HepG2 (cell line): ENCODE measurements around the gene GFAP. TPM values are rescaled to one million over a fixed set of nuclear protein-coding genes. Genes with fewer than 3 reads are reported as not detected.

Source experiments
- ELF4 ChIP-seq: sonication (generic); formaldehyde crosslinking; IDR thresholded peaks from 2 replicates; pipeline ENCODE4 v1.5.0; 2020; ENCODE audit warnings: missing genetic modification reagents, mild to moderate bottlenecking, moderate library complexity, borderline replicate concordance
- GPN1 ChIP-seq: sonication (generic); formaldehyde crosslinking; IDR thresholded peaks from 2 replicates; pipeline ENCODE4 v1.5.1; 2020; ENCODE audit warnings: missing genetic modification reagents, borderline replicate concordance
- HHEX ChIP-seq: IDR thresholded peaks from 2 replicates; pipeline ENCODE4 v1.6.1; 2016; ENCODE audit warnings: control low read depth
- SCMH1 ChIP-seq: sonication (generic); formaldehyde crosslinking; IDR thresholded peaks from 2 replicates; pipeline ENCODE4 v1.9.0; 2021; ENCODE audit warnings: missing genetic modification reagents, mild to moderate bottlenecking, borderline replicate concordance
- TMF1 ChIP-seq: sonication (generic); formaldehyde crosslinking; IDR thresholded peaks from 2 replicates; pipeline ENCODE4 v1.8.1; 2022; ENCODE audit warnings: low read depth, missing genetic modification reagents
- ZBTB8A ChIP-seq: sonication (generic); formaldehyde crosslinking; IDR thresholded peaks from 2 replicates; pipeline ENCODE4 v1.4.0; 2020; ENCODE audit warnings: mild to moderate bottlenecking, low read depth, missing genetic modification reagents, borderline replicate concordance
- ZNF34 ChIP-seq: sonication (generic); formaldehyde crosslinking; IDR thresholded peaks from 2 replicates; pipeline ENCODE4 v1.4.0; 2020; ENCODE audit warnings: mild to moderate bottlenecking, missing genetic modification reagents, borderline replicate concordance
- ZNF556 ChIP-seq: sonication (generic); formaldehyde crosslinking; IDR thresholded peaks from 2 replicates; pipeline ENCODE4 v1.4.0; 2020; ENCODE audit warnings: mild to moderate bottlenecking, missing genetic modification reagents, borderline replicate concordance
- ZNF558 ChIP-seq: sonication (generic); formaldehyde crosslinking; IDR thresholded peaks from 2 replicates; pipeline ENCODE4 v1.9.0; 2022; ENCODE audit warnings: mild to moderate bottlenecking, missing genetic modification reagents, borderline replicate concordance
- ZNF724P ChIP-seq: sonication (generic); formaldehyde crosslinking; IDR thresholded peaks from 2 replicates; pipeline ENCODE4 v1.8.0; 2022; ENCODE audit warnings: missing genetic modification reagents, borderline replicate concordance
- ZNF780A ChIP-seq: sonication (generic); formaldehyde crosslinking; IDR thresholded peaks from 2 replicates; pipeline ENCODE4 v1.8.0; 2022; ENCODE audit warnings: mild to moderate bottlenecking, missing genetic modification reagents, moderate library complexity
- polyA plus RNA-seq, 8 experiments: library from polyadenylated mRNA; depleted of rRNA in 3 of 8; stranded (reverse) in 7 of 8; unstranded in 1 of 8; fragments of >200 nt; fragmentation: Illumina TruSeq in 4 of 8; extraction: Trizol in 4 of 8; gene quantifications; 2 replicates each; pipeline versions ENCODE4 v1.2.1 to v1.2.3, GENCODE V29; 2011 to 2016; ENCODE audit warnings: low read depth in 4 of 8, missing spikeins in 1 of 8, mixed read lengths in 1 of 8; ENCODE audit not compliant: insufficient read depth in 1 of 8
- total RNA-seq, 5 experiments: library from RNA; depleted of rRNA; stranded (reverse); fragments of >200 nt; fragmentation: Illumina TruSeq; extraction: Trizol; gene quantifications; 2 replicates each; pipeline ENCODE4 v1.2.3, GENCODE V29; 2016; ENCODE audit warnings: low read depth in 1 of 5
- TF ChIP-seq, protein P1 (sequence below): sonication (generic); formaldehyde crosslinking; IDR thresholded peaks from 2 replicates; pipeline ENCODE4 v1.5.0; 2020; ENCODE audit warnings: mild to moderate bottlenecking, missing genetic modification reagents, borderline replicate concordance
- TF ChIP-seq, protein P2 (sequence below): IDR thresholded peaks from 2 replicates; pipeline ENCODE4 v1.4.0; 2020; ENCODE audit warnings: mild to moderate bottlenecking, missing genetic modification reagents
- TF ChIP-seq, protein P3 (sequence below): sonication (generic); formaldehyde crosslinking; conservative IDR thresholded peaks from 2 replicates; pipeline ENCODE4 v1.8.0; 2022; ENCODE audit warnings: low read depth, missing genetic modification reagents
- TF ChIP-seq, protein P4 (sequence below): sonication (generic); formaldehyde crosslinking; IDR thresholded peaks from 2 replicates; pipeline ENCODE4 v1.4.0; 2020; ENCODE audit warnings: missing genetic modification reagents, borderline replicate concordance

GFAP gene
- total and polyA plus RNA-seq, 2 of the 13 experiments (the other 11 are each of a cell fraction or from before 2014, with no cell fraction given), result 0.11 to 0.29 TPM

DNA sequence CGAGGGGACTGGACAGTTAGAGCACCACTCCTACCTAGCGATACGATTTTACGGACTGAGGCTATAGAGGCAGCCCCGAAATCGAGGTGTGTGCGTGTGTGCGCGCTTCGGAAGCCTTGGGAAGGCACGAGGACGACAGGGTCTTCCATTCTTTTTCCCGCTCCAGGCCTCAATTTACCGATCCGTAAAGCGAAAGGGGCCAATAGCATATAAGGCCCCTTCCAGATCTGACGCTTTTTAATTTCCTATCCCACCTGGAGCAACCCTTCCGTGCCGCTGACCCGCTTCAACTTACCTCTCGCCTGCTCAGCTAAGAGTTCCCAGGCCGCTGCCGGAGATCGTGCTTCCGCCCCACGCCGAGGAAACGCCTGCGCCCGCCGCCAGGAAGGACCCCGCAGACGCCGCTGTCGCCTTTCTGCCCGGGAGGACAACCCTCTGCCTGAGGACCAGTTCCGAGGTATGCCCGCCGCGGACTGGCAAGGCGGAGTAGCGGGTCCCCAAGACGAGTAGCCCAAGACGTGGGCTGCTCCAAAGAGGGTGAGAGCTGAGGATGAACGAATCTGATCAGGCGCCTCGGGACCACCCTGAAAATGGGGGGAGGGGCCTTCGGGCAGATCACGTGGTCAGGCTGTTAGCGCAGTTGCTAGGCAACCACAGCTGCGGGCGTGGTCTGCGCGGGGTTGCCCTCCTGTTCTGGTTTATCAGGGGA lies 16.1 kb downstream of the GFAP start, which contains the start of gene EFTUD2 (continued):
- TF ChIP-seq, protein P1, sequence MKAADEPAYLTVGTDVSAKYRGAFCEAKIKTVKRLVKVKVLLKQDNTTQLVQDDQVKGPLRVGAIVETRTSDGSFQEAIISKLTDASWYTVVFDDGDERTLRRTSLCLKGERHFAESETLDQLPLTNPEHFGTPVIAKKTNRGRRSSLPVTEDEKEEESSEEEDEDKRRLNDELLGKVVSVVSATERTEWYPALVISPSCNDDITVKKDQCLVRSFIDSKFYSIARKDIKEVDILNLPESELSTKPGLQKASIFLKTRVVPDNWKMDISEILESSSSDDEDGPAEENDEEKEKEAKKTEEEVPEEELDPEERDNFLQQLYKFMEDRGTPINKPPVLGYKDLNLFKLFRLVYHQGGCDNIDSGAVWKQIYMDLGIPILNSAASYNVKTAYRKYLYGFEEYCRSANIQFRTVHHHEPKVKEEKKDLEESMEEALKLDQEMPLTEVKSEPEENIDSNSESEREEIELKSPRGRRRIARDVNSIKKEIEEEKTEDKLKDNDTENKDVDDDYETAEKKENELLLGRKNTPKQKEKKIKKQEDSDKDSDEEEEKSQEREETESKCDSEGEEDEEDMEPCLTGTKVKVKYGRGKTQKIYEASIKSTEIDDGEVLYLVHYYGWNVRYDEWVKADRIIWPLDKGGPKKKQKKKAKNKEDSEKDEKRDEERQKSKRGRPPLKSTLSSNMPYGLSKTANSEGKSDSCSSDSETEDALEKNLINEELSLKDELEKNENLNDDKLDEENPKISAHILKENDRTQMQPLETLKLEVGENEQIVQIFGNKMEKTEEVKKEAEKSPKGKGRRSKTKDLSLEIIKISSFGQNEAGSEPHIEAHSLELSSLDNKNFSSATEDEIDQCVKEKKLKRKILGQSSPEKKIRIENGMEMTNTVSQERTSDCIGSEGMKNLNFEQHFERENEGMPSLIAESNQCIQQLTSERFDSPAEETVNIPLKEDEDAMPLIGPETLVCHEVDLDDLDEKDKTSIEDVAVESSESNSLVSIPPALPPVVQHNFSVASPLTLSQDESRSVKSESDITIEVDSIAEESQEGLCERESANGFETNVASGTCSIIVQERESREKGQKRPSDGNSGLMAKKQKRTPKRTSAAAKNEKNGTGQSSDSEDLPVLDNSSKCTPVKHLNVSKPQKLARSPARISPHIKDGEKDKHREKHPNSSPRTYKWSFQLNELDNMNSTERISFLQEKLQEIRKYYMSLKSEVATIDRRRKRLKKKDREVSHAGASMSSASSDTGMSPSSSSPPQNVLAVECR (CRISPR knock-in tag), result peak; percentile 99
- TF ChIP-seq ZNF558 (CRISPR knock-in tag) (peak; percentile 83), SCMH1 (CRISPR knock-in tag) (no peak), ELF4 (peak; percentile 94; the same call in 1 of the 2 replicates), GPN1 (CRISPR knock-in tag) (no peak), ZBTB8A (peak; percentile 72; the same call in 1 of the 2 replicates), ZNF34 (CRISPR knock-in tag) (peak; percentile 90; the same call in 1 of the 2 replicates), ZNF780A (CRISPR knock-in tag) (peak; percentile 93), TMF1 (CRISPR knock-in tag) (peak; percentile 97), ZNF556 (peak; percentile 98; the same call in 1 of the 2 replicates), ZNF724P (no peak), HHEX (CRISPR knock-in tag) (no peak)
- TF ChIP-seq, protein P2, sequence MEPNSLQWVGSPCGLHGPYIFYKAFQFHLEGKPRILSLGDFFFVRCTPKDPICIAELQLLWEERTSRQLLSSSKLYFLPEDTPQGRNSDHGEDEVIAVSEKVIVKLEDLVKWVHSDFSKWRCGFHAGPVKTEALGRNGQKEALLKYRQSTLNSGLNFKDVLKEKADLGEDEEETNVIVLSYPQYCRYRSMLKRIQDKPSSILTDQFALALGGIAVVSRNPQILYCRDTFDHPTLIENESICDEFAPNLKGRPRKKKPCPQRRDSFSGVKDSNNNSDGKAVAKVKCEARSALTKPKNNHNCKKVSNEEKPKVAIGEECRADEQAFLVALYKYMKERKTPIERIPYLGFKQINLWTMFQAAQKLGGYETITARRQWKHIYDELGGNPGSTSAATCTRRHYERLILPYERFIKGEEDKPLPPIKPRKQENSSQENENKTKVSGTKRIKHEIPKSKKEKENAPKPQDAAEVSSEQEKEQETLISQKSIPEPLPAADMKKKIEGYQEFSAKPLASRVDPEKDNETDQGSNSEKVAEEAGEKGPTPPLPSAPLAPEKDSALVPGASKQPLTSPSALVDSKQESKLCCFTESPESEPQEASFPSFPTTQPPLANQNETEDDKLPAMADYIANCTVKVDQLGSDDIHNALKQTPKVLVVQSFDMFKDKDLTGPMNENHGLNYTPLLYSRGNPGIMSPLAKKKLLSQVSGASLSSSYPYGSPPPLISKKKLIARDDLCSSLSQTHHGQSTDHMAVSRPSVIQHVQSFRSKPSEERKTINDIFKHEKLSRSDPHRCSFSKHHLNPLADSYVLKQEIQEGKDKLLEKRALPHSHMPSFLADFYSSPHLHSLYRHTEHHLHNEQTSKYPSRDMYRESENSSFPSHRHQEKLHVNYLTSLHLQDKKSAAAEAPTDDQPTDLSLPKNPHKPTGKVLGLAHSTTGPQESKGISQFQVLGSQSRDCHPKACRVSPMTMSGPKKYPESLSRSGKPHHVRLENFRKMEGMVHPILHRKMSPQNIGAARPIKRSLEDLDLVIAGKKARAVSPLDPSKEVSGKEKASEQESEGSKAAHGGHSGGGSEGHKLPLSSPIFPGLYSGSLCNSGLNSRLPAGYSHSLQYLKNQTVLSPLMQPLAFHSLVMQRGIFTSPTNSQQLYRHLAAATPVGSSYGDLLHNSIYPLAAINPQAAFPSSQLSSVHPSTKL (CRISPR knock-in tag), result peak; percentile 81
- TF ChIP-seq, protein P3, sequence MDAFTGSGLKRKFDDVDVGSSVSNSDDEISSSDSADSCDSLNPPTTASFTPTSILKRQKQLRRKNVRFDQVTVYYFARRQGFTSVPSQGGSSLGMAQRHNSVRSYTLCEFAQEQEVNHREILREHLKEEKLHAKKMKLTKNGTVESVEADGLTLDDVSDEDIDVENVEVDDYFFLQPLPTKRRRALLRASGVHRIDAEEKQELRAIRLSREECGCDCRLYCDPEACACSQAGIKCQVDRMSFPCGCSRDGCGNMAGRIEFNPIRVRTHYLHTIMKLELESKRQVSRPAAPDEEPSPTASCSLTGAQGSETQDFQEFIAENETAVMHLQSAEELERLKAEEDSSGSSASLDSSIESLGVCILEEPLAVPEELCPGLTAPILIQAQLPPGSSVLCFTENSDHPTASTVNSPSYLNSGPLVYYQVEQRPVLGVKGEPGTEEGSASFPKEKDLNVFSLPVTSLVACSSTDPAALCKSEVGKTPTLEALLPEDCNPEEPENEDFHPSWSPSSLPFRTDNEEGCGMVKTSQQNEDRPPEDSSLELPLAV, result peak; percentile 77; the same call in 1 of the 2 replicates
- TF ChIP-seq, protein P4, sequence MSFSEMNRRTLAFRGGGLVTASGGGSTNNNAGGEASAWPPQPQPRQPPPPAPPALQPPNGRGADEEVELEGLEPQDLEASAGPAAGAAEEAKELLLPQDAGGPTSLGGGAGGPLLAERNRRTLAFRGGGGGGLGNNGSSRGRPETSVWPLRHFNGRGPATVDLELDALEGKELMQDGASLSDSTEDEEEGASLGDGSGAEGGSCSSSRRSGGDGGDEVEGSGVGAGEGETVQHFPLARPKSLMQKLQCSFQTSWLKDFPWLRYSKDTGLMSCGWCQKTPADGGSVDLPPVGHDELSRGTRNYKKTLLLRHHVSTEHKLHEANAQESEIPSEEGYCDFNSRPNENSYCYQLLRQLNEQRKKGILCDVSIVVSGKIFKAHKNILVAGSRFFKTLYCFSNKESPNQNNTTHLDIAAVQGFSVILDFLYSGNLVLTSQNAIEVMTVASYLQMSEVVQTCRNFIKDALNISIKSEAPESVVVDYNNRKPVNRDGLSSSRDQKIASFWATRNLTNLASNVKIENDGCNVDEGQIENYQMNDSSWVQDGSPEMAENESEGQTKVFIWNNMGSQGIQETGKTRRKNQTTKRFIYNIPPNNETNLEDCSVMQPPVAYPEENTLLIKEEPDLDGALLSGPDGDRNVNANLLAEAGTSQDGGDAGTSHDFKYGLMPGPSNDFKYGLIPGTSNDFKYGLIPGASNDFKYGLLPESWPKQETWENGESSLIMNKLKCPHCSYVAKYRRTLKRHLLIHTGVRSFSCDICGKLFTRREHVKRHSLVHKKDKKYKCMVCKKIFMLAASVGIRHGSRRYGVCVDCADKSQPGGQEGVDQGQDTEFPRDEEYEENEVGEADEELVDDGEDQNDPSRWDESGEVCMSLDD (CRISPR knock-in tag), result peak; percentile 21; the same call in 1 of the 2 replicates
